HG02885 (cell line): Measurements from ENCODE around the gene RUFY3.
"Not testable (repeated sequence)": the region's sequence is repeated elsewhere in the genome, so short reads cannot be mapped to it uniquely, and the experiment has no call there.

Source experiments
- ATAC-seq: cut with Tn5 transposase; IDR thresholded peaks from one replicate; pipeline ENCODE4 v1.9.1; 2021; ENCODE audit warnings: mild to moderate bottlenecking; ENCODE audit not compliant: unreplicated experiment, poor library complexity

Gene RUFY3, protein sequence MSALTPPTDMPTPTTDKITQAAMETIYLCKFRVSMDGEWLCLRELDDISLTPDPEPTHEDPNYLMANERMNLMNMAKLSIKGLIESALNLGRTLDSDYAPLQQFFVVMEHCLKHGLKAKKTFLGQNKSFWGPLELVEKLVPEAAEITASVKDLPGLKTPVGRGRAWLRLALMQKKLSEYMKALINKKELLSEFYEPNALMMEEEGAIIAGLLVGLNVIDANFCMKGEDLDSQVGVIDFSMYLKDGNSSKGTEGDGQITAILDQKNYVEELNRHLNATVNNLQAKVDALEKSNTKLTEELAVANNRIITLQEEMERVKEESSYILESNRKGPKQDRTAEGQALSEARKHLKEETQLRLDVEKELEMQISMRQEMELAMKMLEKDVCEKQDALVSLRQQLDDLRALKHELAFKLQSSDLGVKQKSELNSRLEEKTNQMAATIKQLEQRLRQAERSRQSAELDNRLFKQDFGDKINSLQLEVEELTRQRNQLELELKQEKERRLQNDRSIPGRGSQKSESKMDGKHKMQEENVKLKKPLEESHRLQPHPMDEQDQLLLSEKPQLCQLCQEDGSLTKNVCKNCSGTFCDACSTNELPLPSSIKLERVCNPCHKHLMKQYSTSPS

DNA sequence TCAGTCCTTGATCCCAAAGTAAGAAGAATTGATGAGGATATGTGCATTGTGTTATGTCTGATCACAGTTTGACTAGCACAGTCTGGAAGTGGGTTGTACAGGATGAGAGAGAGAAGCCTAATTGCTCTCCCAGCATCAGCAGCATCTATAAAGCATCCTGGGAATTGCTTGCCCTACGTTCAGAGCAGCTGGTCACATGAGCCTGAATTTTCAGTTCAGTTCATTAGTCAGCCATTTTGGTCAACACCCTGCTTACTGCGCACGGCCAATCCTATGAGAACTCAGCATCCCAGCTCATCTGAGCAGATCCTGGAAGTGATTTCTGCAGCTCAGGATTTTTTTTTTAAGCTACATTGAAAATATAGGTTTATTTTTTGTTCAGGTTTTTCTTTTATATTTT is at the start of gene RUFY3:
Gene RUFY3, plus strand, starts transcription at position 218 of the 400 bp plus-strand sequence. CDS start 610 bp downstream, outside the sequence.
- ATAC-seq: no peak

DNA sequence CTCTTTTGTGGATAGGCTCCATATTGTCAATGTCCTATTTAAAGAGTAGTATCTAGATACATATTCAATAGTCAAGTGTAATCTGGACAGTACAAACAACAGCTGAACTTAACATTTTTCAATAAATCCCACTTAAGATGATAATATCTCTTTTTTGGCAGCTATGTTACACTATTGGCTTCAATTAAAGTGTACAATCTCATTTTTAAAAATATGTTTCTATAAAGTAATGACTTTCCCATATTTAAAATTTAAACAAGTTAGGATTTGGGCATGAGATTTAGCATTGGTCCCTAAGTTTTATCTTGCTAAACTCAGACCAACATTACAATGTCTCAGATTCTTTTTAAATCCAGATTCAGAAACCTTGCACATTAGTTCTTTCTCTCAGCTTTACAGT is 47.6 kb upstream of the RUFY3 start:
- ATAC-seq: no peak

DNA sequence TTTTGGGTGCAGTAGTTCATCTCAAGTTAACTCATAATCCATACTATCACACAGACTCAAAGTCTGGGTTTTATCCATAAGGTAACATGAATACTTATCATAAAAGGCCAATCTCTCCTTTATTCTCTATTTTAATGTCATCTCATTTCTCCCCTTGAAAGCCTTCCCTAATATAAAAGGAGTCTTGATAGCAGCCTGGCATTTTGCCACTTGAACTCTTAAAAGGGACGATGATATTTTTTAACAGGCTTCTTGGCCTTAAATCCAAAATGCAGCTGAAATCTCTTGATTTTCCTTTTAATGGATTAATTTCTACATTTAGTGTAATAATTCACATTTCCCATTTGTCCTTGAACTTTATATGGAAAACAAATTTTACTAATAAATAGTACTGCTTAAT is 47.0 kb upstream of the RUFY3 start:
- no peak for ATAC-seq

DNA sequence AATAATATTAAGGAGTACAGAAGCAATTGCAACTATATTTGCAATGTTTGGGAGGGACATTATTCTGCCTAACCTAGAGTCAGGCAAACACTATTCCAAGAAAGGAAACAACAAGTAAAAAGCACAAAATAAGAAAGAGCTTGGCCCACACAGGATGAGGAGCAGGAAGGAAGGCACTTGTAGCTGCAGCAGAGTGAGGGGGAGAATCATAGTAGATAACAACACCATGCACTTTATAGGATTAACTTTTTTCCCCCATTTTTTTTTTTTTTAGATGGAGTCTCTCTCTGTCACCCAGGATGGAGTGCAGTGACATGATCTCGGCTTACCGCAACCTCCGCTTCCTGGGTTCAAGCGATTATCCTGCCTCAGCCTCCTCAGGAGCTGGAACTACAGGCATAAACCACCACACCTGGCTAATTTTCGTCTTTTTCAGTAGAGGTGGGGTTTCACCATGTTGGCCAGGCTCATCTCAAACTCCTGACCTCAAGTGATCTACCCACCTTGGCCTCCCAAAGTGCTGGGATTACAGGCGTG is 45.1 kb upstream of the RUFY3 start:
- ATAC-seq: no peak

DNA sequence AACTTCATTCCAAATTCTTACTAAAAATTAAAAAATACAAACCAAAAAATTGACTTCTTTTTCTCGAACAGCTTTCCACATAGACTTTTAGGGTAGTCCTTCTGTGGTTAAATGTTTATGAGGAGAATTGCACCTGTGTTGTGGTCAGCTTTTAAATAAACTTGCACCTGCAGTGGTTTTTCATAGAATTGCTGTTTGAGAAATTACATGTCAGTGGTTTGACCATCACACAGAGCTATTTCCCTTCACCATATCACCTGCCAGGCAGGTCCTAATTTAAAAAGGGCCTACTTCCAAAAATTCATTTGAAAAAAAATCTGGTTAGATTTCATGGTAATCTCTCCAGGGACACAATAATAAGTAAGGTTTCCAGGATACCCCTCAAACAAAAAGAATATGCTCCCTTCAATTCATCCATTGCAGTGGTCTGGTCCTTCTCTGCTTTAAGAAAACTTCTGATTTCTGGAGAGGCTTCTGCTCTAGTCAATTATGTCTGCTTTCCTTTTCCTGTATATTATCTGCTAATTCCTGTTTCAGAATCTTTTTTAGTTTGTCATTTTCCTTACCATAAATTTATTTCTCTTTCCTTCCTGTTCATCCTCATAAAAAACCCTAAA is 43.3 kb upstream of the RUFY3 start:
- peak; percentile 84 for ATAC-seq

DNA sequence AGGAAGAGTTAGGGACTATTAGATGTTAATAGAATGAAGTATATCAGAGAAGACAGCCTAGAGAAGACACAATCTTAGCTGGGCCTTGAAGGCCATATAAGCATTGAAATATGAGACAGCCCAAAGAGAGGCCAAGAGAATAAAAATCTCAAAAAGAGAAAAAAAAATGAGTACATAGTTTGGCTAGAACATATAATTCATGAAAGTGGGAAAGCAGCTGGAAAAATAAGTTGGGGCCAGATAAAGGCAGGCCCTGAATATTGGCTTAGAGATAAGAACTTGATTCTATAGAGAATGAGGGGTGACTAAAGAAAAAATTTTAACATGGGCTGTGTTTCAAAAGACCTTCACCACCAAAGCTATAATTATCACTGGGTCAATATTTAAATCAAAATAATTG is 40.8 kb upstream of the RUFY3 start:
- no peak for ATAC-seq

DNA sequence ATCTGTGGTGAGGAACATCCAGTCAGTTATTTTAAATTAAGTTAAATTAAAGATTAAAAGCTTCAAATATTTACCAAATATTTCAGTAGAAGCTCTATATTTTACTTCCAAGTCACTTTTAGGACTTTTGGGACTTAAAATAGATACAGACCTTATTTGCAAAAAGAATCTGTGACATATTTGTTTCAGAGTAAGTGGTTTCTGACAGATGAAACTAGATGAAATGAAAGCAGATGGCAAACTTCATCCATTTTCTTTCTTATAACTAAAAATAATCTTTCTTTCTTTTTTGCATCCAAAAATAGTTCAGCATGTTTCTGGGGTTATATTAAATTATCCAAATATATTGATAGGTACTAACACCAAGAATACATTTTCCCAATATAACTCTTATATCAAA is 40.1 kb upstream of the RUFY3 start:
- no peak for ATAC-seq

DNA sequence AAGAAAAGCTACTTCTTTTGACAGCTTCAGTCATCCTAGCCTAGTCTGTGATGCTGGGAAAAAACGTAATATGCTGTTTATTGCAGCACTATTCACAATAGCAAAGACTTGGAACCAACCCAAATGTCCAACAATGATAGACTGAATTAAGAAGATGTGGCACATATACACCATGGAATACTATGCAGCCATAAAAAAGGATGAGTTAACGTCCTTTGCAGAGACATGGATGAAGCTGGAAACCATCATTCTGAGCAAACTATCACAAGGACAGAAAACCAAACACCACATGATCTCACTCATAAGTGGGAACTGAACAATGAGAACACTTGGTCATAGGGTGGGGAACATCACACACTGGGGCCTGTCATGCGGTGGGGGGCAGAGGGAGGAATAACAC is 39.6 kb upstream of the RUFY3 start:
- ATAC-seq: not testable (repeated sequence)

DNA sequence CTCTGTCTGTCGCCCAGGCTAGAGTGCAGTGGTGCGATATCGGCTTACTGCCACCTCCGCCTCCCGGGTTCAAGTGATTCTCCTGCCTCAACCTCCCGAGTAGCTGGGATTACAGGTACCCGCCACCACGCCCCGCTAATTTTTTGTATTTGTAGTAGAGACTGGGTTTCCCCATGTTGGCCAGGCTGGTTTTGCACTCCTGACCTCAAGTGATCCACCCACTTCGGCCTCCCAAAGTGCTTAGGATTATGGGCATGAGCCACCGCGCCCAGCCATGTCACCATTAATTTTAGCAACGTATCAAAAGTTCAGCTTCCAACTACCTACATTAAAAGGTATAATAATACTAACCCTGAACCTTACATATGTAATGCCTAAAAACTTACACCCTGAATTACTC is 34.4 kb upstream of the RUFY3 start:
- ATAC-seq: no peak

DNA sequence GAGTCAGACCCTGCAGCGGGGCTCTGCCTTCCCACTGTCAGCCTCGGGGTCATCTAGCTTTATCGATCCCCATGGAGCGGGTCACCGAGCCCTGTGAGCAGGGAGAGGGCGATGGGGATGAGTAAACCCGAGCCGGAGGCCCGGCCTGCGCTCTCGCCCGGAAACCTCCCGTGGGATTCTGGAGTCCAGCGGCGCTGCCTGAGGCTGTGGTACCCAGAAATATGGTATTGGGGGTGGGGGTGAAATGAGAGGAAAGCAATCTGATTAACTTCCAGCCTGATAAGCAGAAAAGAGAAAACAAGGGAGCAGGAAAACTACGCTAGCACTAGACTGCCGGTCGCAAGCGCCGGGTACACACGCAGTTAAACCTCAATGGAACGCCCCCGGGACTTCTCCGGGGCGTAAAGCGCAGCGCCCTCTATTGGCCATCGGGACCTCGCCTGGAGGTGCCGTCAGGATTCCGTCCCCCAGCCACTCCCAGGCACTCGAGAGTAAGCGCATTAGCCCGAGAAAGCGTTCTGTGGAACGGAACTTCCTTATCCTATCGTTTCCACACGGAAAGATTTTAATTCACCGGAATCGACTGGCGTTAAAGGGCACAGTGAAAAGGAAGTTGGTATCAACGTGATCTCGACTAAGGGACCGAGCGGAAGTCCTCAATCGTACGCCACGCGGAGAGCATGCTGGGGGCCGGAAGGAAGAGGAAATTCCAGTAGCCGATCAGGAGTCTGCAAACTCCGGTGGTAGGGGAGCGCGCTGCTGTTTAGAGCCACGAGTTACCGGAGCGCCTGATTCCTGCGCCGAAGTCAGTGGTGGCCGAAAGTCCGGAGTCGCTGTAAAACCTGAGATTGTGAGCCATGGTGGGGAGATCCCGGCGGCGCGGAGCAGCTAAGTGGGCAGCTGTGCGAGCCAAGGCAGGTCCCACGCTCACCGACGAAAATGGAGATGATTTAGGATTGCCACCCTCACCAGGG is 33.7 kb upstream of the RUFY3 start, which contains the start of gene UTP3:
Gene UTP3, plus strand, starts transcription at position 712 of the 974 bp plus-strand sequence. Its CDS starts 146 bp downstream, at position 858.
- ATAC-seq: peak; percentile 93

DNA sequence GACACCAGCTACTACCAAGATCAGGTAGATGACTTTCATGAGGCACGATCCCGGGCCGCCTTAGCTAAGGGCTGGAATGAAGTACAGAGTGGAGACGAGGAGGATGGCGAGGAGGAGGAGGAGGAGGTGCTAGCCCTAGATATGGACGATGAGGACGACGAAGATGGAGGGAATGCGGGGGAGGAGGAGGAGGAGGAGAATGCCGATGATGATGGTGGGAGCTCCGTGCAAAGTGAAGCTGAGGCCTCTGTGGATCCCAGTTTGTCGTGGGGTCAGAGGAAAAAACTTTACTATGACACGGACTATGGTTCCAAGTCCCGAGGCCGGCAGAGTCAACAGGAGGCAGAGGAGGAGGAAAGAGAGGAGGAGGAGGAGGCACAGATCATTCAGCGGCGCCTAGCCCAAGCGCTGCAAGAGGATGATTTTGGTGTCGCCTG is 33.0 kb upstream of the RUFY3 start:
- ATAC-seq: peak; percentile 6

DNA sequence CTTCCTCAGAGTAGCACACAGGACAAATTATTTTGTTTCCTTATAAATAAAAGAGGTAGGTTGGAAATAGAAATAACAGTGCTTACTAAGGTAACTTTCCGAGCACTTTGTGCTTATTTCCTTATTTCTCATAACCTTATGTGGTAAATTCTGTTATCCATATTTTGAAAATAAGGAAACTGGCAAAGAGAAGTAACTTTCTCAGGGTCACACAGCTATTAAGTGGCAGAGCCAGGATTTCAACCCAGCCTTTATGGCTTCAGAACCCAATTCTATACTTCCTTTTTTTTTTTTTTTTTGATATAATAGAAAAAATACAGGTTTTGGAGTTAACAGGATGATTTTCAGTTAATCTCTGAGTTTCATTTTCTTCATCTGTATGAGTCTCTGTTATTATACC is 30.1 kb upstream of the RUFY3 start:
- ATAC-seq: no peak

DNA sequence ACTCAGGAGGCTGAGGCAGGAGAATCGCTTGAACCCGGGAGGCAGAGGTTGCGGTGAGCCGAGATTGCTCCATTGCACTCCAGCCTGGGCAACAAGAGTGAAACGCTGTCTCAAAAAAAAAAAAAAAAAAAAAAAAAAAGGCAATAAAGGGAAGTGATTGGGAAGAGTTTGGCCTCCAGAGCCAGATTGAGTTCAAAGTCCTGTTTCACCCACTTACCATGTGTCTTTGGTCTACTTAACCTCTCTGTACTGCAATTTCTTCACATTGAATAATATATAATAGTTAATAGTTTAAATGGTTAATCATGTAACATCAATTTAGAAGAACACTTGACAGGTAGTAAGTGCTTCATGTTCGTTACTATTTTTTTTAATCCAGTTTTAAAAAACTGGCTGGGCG is 27.1 kb upstream of the RUFY3 start:
- ATAC-seq: not testable (repeated sequence)

DNA sequence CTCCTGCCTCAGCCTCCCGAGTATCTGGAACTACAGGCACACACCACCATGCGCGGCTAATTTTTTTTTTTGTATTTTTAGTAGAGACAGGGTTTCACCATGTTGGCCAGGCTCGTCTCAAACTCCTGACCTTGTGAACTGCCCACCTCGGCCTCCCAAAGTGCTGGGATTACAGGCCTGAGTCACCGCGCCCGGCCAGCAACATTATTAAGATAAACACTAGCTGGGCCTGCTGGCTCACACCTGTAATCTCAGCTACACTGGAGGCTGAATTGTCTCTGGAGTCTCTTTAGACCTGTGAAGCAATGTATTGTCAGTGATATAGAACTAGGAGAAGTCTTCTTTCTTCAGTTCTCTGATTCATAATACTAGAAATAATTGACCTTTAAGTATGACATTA is 23.3 kb upstream of the RUFY3 start:
- ATAC-seq: not testable (repeated sequence)

DNA sequence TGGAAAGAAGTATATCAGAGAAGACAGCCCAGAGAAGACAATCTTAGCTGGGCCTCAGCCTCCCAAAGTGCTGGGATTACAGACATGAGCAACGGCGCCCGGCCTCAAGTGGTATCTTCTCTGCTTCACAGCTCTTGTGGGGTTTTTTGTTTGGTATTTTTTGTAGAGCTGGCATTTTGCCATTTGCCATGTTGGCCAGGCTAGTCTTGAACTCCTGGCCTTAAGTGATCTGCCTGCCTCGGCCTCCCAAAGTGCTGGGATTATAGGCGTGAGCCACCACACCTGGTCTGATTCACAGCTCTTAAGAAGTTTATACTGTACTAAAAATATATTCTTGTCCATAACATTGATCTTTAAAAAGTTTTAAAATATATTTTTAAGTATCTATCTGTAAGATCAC is 21.1 kb upstream of the RUFY3 start:
- ATAC-seq: no peak

DNA sequence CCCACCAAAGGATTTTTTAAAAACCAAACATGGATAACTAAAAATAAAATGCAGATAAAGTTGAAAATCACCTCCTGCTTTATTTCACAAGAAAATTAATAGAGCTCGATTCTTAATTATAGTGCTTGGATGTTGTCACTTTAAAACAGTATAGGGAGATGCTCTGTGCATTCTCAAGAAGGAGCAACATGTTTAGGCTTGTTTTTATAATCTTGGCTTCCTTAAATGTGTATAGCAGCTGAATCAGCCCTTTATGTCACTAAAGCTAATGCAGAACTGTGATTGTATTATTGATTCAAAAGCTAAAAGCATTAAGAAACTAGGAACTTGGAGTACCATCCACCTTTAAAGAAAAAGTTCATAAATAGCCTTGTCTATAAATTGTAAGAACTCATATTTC is 20.5 kb upstream of the RUFY3 start:
- ATAC-seq: no peak

DNA sequence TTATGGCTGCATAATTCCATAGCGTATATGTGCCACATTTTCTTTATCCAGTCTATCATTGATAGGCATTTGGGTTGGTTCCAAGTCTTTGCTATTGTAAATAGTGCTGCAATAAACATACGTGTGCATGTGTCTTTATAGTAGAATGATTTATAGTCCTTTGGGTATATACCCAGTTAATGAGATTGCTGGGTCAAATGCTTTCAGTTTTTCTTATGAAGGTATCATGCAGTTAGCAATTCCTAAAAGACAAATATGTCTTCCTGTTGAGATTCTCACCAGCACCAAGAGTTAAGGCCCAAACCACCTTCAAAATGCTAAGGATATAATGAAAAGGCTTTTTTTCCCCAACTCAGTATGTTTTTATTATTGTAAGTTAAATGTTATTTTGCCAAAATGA is 19.2 kb upstream of the RUFY3 start:
- ATAC-seq: not testable (repeated sequence)

DNA sequence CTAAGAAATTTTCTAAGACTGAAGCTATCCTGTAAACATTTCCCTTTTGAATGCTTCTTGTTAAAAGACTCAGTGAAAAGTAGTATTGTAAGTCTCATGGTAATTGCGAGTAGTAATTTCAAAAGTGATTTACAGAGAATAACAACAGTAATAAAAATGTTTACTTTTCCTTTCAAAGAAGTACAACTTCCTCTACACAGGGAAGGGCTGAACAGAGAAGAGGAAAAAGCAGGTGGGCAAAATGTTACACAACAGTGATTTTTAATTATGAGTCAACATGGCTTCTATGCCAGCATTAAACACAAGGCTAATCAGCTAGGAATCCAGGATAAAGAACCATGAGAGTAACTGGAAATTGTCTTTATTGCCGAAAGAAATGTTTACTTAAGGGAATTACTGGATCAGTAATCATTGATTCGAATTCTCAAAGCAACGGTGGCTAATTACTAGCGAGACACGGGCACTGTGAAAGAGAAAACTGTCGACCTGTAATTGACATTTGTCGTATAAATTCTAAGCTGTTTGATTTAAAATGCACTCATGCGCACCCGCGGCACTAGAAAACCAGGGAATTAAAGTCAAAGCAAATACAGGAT is 18.0 kb upstream of the RUFY3 start:
- no peak for ATAC-seq

DNA sequence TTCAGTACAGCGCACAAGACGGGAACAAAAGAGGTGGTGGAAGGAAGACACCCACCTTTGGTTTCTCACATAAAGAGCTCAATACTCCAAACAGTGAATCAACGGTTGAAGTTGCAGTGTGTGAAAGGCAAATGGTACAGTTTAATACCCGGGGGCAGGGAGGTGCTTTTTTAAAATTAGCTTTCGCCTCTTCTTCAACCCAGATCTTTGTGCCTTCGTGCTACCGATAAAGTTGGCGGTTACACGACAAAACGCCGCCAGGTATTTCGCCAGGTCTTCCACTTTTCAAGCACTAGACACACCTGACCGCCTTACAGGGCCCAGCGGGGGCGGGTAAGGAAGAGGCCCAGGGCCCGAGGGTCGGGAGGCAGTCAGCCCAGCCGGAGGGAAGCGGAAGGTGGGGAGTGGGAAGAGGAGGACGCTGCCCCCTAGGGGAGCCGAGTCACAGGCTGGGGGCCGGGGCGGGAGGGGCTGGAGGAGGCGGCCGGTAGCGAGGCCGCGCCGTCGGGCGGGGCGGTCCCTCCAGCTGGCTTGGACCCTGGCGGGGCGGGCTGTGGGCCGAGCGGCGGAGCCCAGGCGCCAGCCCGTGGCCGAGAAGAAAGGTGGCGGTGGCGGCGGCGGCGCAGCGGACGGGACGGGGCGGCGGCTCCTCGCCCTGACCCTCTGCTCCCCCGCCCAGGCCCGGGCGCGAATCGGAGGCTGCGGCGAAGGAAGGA is 17.4 kb upstream of the RUFY3 start:
- peak; percentile 68 for ATAC-seq
